Calu3 (cell line): ENCODE results near the gene SPRR1A. TPM values are rescaled to one million over a fixed set of nuclear protein-coding genes. Genes with fewer than 3 reads are reported as not detected.

ENCODE experiments used
- BruUV-seq: library from RNA; stranded (reverse); fragments of 400-500 nt; replicated peaks from 2 replicates; lab custom pipeline; 2021; lab: Mats Ljungman, UMichigan
- CTCF ChIA-PET: fragments of 300-600 bp; sonication (Branson Sonifier 250); formaldehyde crosslinking; loops from one replicate; lab custom pipeline; 2022; ENCODE audit warnings: antibody characterized with exemption; lab: Charles Lee
- DNase-seq: peaks from one replicate; pipeline ENCODE4 v3.0.0; 2022
- H3K27ac Mint-ChIP-seq: one replicate; pipeline ENCODE4 v1.8.0; 2022; ENCODE audit warnings: mixed read lengths; ENCODE audit not compliant: unreplicated experiment
- H3K27me3 Mint-ChIP-seq: one replicate; pipeline ENCODE4 v1.8.0; 2022; ENCODE audit warnings: mixed read lengths; ENCODE audit not compliant: unreplicated experiment
- H3K36me3 Mint-ChIP-seq: one replicate; pipeline ENCODE4 v1.8.0; 2022; ENCODE audit warnings: mild to moderate bottlenecking, moderate library complexity, mixed read lengths; ENCODE audit not compliant: insufficient read depth, unreplicated experiment
- H3K4me1 Mint-ChIP-seq: one replicate; pipeline ENCODE4 v1.8.0; 2022; ENCODE audit warnings: mild to moderate bottlenecking, low read depth, mixed read lengths; ENCODE audit not compliant: unreplicated experiment
- H3K4me3 Mint-ChIP-seq: one replicate; pipeline ENCODE4 v1.8.0; 2022; ENCODE audit warnings: mild to moderate bottlenecking, low read depth, moderate library complexity, mixed read lengths; ENCODE audit not compliant: unreplicated experiment
- H3K9me3 Mint-ChIP-seq: one replicate; pipeline ENCODE4 v1.8.0; 2022; ENCODE audit warnings: low read depth, mixed read lengths; ENCODE audit not compliant: unreplicated experiment
- intact Hi-C: fragments of 100-400 bp; cut with micrococcal nuclease; formaldehyde crosslinking; loops from one replicate; pipeline ENCODE4 v1.10.0; 2022; ENCODE audit not compliant: unreplicated experiment
- total RNA-seq: library from RNA; stranded (reverse); gene quantifications from 2 replicates; pipeline ENCODE4 v1.2.3, GENCODE V29; 2022
- TF ChIP-seq, protein P1 (sequence below): fragments of 200-600 bp; IDR thresholded peaks from one replicate; pipeline ENCODE4 v1.8.0; 2022; ENCODE audit warnings: antibody characterized with exemption; ENCODE audit not compliant: unreplicated experiment

The SPRR1A gene
- total RNA-seq, 1 experiment from 2014 or later, result not detected

DNA sequence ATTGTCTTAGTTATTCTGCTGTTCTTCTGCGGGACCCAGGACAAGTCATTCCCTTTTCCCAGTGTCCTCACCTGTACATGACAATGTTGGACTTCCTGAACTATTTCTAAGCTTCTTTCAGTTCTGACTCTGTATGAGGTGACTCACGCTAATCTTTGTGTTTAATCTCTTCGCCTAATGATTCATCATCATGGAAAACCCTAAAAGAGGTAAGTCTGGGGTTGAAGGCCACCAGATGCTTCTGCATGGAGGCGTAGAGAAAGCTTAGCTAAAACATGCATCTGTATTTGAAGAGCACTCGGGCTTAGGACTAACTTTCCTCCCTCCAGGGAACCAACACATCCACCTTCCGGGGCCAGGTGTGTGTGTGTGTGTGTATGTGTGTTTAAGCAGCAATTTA lies 29.4 kb upstream of the SPRR1A start:
- Mint-ChIP-seq H3K4me3 (no peak overlapping the region), H3K4me1 (peaks cover 18% of the 10 kb centered on the region), H3K9me3 (no peaks in the 10 kb centered on the region), H3K27ac (peak overlapping the region; percentile 51), H3K27me3 (peaks cover 17% of the 10 kb centered on the region), H3K36me3 (no peaks in the 10 kb centered on the region)
- intact Hi-C loops, result no loop called here
- peak; percentile 19 for DNase-seq
- CTCF ChIA-PET, result interaction anchor here (0.6 to 1.4 kb wide), 8 partner anchors 12 to 571 kb away, joined by 3 to 7 read pairs (median 5); no protein-coding TSS in a partner anchor
- no TSS peak for BruUV-seq
- TF ChIP-seq, protein P1, sequence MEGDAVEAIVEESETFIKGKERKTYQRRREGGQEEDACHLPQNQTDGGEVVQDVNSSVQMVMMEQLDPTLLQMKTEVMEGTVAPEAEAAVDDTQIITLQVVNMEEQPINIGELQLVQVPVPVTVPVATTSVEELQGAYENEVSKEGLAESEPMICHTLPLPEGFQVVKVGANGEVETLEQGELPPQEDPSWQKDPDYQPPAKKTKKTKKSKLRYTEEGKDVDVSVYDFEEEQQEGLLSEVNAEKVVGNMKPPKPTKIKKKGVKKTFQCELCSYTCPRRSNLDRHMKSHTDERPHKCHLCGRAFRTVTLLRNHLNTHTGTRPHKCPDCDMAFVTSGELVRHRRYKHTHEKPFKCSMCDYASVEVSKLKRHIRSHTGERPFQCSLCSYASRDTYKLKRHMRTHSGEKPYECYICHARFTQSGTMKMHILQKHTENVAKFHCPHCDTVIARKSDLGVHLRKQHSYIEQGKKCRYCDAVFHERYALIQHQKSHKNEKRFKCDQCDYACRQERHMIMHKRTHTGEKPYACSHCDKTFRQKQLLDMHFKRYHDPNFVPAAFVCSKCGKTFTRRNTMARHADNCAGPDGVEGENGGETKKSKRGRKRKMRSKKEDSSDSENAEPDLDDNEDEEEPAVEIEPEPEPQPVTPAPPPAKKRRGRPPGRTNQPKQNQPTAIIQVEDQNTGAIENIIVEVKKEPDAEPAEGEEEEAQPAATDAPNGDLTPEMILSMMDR, result no peak

DNA sequence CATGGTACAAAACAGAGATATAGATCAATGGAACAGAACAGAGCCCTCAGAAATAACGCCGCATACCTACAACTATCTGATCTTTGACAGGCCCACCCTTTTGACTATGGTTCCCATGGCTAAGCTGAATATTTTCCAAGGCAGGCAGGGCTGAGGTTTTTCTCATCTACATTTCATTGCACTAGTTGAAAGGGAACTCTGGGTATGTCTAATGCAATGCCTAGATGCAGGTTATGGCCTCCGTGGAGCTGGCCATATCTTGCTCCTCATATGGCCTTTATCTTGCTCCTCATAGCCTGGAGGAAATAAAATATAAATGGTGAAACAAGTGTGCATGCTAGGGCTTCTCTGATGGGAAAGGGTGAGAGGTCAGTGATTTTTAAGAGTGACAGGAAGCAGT lies 26.3 kb upstream of the SPRR1A start:
- H3K27me3 Mint-ChIP-seq, result no peaks in the 10 kb centered on the region
- CTCF ChIA-PET, result no interaction called here
- no peaks in the 10 kb centered on the region for H3K9me3 Mint-ChIP-seq
- DNase-seq, result no peak
- H3K4me3 Mint-ChIP-seq, result no peak overlapping the region
- no peaks in the 10 kb centered on the region for H3K36me3 Mint-ChIP-seq
- no TSS peak for BruUV-seq
- intact Hi-C loops, result no loop called here
- no peak overlapping the region for H3K27ac Mint-ChIP-seq
- TF ChIP-seq, protein P1, result no peak
- peaks cover 18% of the 10 kb centered on the region for H3K4me1 Mint-ChIP-seq

DNA sequence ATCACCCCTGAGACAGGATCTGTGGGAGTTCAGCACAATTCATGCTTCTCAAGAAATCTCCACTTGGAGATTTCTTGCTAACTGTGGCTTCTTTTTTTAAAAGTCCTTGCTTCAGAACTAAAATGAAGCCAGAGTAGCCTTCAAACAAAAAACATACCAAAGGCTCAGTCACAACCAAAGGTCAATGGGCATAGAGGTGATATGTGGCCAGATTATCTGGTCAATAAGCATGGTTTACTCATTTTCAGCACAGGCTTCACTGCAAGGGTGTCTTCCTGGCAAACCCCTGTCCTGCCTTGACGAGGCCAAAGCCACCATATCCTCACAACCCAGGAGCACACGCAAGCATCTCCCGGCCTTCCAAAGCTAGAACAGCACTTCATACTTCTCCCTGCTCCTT lies 24.6 kb upstream of the SPRR1A start:
- peaks cover 10% of the 10 kb centered on the region for H3K4me1 Mint-ChIP-seq
- no peak overlapping the region for H3K27ac Mint-ChIP-seq
- no TSS peak for BruUV-seq
- no peak overlapping the region for H3K4me3 Mint-ChIP-seq
- H3K27me3 Mint-ChIP-seq, result no peaks in the 10 kb centered on the region
- H3K9me3 Mint-ChIP-seq, result peaks cover 4% of the 10 kb centered on the region
- H3K36me3 Mint-ChIP-seq, result no peaks in the 10 kb centered on the region
- no peak for DNase-seq
- intact Hi-C loops, result no loop called here
- TF ChIP-seq, protein P1, result no peak
- CTCF ChIA-PET, result no interaction called here

- peaks cover 4% of the 10 kb centered on the region for H3K9me3 Mint-ChIP-seq
- no TSS peak for BruUV-seq
- TF ChIP-seq, protein P1, result no peak
- intact Hi-C loops, result no loop called here
- no peak overlapping the region for H3K4me3 Mint-ChIP-seq
- no peak for DNase-seq
- peaks cover 3% of the 10 kb centered on the region for H3K4me1 Mint-ChIP-seq
- CTCF ChIA-PET, result interaction anchor here (0.5 to 1.7 kb wide), 3 partner anchors 11 to 287 kb away, joined by 3 to 8 read pairs (median 5); partner anchors contain the start of gene SPRR4
- H3K27me3 Mint-ChIP-seq, result no peaks in the 10 kb centered on the region
- H3K36me3 Mint-ChIP-seq, result no peaks in the 10 kb centered on the region
- H3K27ac Mint-ChIP-seq, result no peak overlapping the region
Measured at GRCh38 chr1:152959801-152960451, 24.0 kb upstream of the SPRR1A start.
